ENCODE measurements around the gene RFX3.

GRCh38 chr9:3431890-3432289 is 93.9 kb downstream of the RFX3 start:
- TF ChIP-seq, protein P1, sequence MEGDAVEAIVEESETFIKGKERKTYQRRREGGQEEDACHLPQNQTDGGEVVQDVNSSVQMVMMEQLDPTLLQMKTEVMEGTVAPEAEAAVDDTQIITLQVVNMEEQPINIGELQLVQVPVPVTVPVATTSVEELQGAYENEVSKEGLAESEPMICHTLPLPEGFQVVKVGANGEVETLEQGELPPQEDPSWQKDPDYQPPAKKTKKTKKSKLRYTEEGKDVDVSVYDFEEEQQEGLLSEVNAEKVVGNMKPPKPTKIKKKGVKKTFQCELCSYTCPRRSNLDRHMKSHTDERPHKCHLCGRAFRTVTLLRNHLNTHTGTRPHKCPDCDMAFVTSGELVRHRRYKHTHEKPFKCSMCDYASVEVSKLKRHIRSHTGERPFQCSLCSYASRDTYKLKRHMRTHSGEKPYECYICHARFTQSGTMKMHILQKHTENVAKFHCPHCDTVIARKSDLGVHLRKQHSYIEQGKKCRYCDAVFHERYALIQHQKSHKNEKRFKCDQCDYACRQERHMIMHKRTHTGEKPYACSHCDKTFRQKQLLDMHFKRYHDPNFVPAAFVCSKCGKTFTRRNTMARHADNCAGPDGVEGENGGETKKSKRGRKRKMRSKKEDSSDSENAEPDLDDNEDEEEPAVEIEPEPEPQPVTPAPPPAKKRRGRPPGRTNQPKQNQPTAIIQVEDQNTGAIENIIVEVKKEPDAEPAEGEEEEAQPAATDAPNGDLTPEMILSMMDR (IDR thresholded peaks at IDR 0.05; ENCODE audit: insufficient read depth, low read depth, low read length): no peak
- no peak for TF ChIP-seq EZH2 (IDR thresholded peaks at IDR 0.05; ENCODE audit: insufficient read depth, low read length)

Measured in astrocyte (in vitro differentiated cells and primary cell).